Psoas muscle (tissue), 8 donors: ENCODE measurements around the gene LDAH. TPM values are rescaled to one million over a fixed set of nuclear protein-coding genes. Genes with fewer than 3 reads are reported as not detected.
"Not testable (repeated sequence)": the region's sequence is repeated elsewhere in the genome, so short reads cannot be mapped to it uniquely, and the experiment has no call there.

ENCODE experiments used
- ATAC-seq, 4 donors: fragments of 200-7000 bp; cut with Tn5 transposase; one replicate each; pipeline ENCODE4 v1.9.1; 2020; ENCODE audit warnings: moderate library complexity in 3 of 4, mild to moderate bottlenecking in 2 of 4
- DNase-seq, 2 donors: peaks; one replicate each; pipeline ENCODE4 v3.0.0-alpha.2; 2020
- H3K27ac ChIP-seq: fragments of 200-600 bp; one replicate; pipeline ENCODE4 v1.8.0; 2022
- H3K27me3 ChIP-seq, 3 donors: fragments of 200-600 bp in 1 of 3; one replicate each; pipeline versions ENCODE4 v1.6.1 to v1.8.0; 2013 to 2022; ENCODE audit warnings: low read length in 2 of 3, mild to moderate bottlenecking in 2 of 3, moderate library complexity in 1 of 3; ENCODE audit not compliant: insufficient read depth in 3 of 3
- H3K36me3 ChIP-seq, 2 donors: fragments of 200-600 bp in 1 of 2; one replicate each; pipeline versions ENCODE4 v1.6.1 to v1.8.0; 2013 to 2022; ENCODE audit warnings: low read depth in 1 of 2, mild to moderate bottlenecking in 1 of 2, moderate library complexity in 1 of 2; ENCODE audit not compliant: insufficient read depth in 1 of 2
- H3K4me1 ChIP-seq: fragments of 200-600 bp; one replicate; pipeline ENCODE4 v1.8.0; 2022
- H3K4me3 ChIP-seq: fragments of 200-600 bp; one replicate; pipeline ENCODE4 v1.8.0; 2022; ENCODE audit warnings: mild to moderate bottlenecking
- H3K9me3 ChIP-seq: fragments of 200-600 bp; one replicate; pipeline ENCODE4 v1.8.0; 2022
- WGBS, 3 donors: extraction: QIAGEN DNeasy Blood & Tissue Kit; methylation state at CpG; one replicate each; pipeline versions ENCODE4 v1.1.6 to v1.1.7; 2013; 5-methylcytosine and 5-hydroxymethylcytosine counted together
- intact Hi-C, 2 donors: fragments of 100-400 bp; cut with DNase I; formaldehyde crosslinking; loops; one replicate each; pipeline versions ENCODE4 v1.11.0 to v1.14.2; 2022
- polyA plus RNA-seq, 3 donors: library from polyadenylated mRNA; stranded (reverse); fragments of 200-250 nt; gene quantifications; one replicate each; pipeline ENCODE4 v1.2.3, GENCODE V29; 2013
- total RNA-seq, 4 donors: library from RNA; stranded (reverse); fragmentation: NEBNext Ultra II Directional in 2 of 4; extraction: Animal tissue kit (Norgen Biotek cat#: 25700) in 2 of 4; gene quantifications; one replicate each; pipeline versions ENCODE4 v1.2.1 to v1.2.4, GENCODE V29; 2021 to 2023
- TF ChIP-seq, protein P1 (sequence below): fragments of 200-600 bp; IDR thresholded peaks from one replicate; pipeline ENCODE4 v1.8.0; 2022; ENCODE audit warnings: antibody characterized with exemption
- donor health status: healthy with polysubstance abuse.
- donor health status: DM: no; HTN: no; CAD: no; lungs with moderate emphysema.
- donor health status: Bipolar disorder and iron deficiency.
- donor health status: healthy.
- donor health status: DM: yes; HTN: yes; CAD: no.
- donor health status: DM: no; HTN: no; CAD: no.
- donor health status: DM: no; HTN: no; CAD: no.
- donor health status: DM: yes; HTN: yes; CAD: no.

Gene LDAH
- total and polyA plus RNA-seq, 7 donors = 0.56 to 1.9 (median 1.6) TPM

- intact Hi-C loops = no loop called here
- H3K36me3 ChIP-seq = no peaks in the 10 kb centered on the region
- DNase-seq (no peak), ATAC-seq (no peak)
- H3K27me3 ChIP-seq = no peaks in the 10 kb centered on the region
- H3K27ac ChIP-seq = no peak overlapping the region
- 98 to 100% (median 98%) methylated on average over 3 of the region's 3 CpGs for WGBS, 3 donors
- TF ChIP-seq, protein P1, sequence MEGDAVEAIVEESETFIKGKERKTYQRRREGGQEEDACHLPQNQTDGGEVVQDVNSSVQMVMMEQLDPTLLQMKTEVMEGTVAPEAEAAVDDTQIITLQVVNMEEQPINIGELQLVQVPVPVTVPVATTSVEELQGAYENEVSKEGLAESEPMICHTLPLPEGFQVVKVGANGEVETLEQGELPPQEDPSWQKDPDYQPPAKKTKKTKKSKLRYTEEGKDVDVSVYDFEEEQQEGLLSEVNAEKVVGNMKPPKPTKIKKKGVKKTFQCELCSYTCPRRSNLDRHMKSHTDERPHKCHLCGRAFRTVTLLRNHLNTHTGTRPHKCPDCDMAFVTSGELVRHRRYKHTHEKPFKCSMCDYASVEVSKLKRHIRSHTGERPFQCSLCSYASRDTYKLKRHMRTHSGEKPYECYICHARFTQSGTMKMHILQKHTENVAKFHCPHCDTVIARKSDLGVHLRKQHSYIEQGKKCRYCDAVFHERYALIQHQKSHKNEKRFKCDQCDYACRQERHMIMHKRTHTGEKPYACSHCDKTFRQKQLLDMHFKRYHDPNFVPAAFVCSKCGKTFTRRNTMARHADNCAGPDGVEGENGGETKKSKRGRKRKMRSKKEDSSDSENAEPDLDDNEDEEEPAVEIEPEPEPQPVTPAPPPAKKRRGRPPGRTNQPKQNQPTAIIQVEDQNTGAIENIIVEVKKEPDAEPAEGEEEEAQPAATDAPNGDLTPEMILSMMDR = no peak
- peaks cover 9% of the 10 kb centered on the region for H3K9me3 ChIP-seq
- H3K4me3 ChIP-seq = no peak overlapping the region
- H3K4me1 ChIP-seq = no peaks in the 10 kb centered on the region
Observed at GRCh38 chr2:20724500-20725053, 98.3 kb downstream of the LDAH start.

DNA sequence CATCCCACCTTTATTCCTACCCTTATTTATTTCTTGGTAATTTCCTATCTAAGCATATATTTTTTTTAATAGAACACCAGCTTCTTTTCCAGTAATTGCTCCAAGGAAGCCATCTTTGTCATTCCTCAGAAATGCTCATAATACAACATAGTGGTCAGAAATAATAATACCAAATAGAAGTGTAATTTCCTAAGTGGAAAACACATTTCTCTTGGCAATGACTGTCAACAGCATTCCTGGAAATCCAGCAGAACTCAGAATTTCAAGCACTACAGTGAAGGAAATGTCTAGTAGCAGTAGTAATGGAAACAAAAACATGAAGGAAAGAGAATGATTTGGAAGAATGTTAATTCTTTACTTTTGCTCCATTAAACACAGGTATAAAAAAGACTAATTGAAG is 99.4 kb downstream of the LDAH start:
- peaks cover 10% of the 10 kb centered on the region for H3K9me3 ChIP-seq
- H3K4me3 ChIP-seq = no peak overlapping the region
- ATAC-seq (no peak), DNase-seq (no peak)
- no peaks in the 10 kb centered on the region for H3K36me3 ChIP-seq
- H3K27ac ChIP-seq = no peak overlapping the region
- no peaks in the 10 kb centered on the region for H3K27me3 ChIP-seq
- no peaks in the 10 kb centered on the region for H3K4me1 ChIP-seq
- intact Hi-C loops = no loop called here
- TF ChIP-seq, protein P1 = no peak

DNA sequence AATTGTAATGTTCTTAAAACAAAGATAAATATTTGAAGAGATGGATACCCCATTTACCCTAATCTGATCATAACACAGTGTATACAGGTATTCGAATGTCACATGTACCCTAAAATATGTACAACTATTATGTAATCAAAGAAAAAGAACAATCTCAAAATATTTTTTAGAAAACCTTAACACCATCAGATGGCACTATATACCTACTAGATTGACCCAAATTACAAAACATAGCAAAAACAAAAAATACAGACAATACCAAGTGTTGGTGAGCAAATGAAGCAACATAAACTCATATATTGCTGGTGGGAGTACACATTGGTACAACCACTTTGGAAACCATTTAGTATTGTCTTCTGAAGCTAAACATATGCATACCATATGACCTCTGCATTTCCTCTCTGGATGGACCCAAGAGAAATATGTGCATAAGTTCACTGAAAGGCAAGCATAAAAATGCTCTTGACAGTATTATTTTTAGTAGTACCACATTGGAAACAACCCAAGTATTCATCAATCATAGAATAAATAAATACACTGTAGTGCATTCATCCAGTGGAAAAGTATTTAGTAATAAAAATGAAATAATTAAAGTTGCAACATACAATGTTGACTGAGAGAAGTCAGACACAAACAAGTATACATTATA is 100.2 kb downstream of the LDAH start:
- WGBS, 3 donors = 96 to 100% (median 97%) methylated on average over 1 of the region's 1 CpG

GRCh38 chr2:20717641-20718040 is 105.3 kb downstream of the LDAH start:
- intact Hi-C loops = no loop called here
- WGBS, 3 donors = 64 to 82% (median 78%) methylated on average over 1 of the region's 1 CpG
- Histone ChIP-seq H3K36me3 (no peaks in the 10 kb centered on the region), H3K9me3 (peaks cover 14% of the 10 kb centered on the region), H3K27me3 (no peaks in the 10 kb centered on the region), H3K4me3 (no peak overlapping the region), H3K4me1 (no peaks in the 10 kb centered on the region), H3K27ac (no peak overlapping the region)
- no peak for ATAC-seq
- no peak for DNase-seq
- TF ChIP-seq, protein P1 = no peak

More for the DNA sequence above, 100.2 kb downstream of the LDAH start:
- no peak for DNase-seq
- no peaks in the 10 kb centered on the region for H3K36me3 ChIP-seq
- TF ChIP-seq, protein P1 = no peak
- no peaks in the 10 kb centered on the region for H3K4me1 ChIP-seq
- no peak for ATAC-seq
- no peak overlapping the region for H3K27ac ChIP-seq
- H3K9me3 ChIP-seq = peaks cover 14% of the 10 kb centered on the region
- H3K4me3 ChIP-seq = no peak overlapping the region
- H3K27me3 ChIP-seq = no peaks in the 10 kb centered on the region
- intact Hi-C loops = no loop called here

DNA sequence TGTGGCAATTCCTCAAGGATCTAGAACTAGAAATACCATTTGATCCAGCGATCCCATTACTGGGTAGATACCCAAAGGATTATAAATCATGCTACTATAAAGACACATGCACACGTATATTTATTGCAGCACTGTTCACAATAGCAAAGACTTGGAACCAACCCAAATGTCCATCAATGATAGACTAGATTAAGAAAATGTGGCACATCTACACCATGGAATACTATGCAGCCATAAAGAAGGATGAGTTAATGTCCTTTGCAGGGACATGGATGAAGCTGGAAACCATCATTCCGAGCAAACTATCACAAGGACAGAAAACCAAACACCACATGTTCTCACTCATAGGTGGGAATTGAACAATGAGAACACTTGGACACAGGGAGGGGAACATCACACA is 106.7 kb downstream of the LDAH start:
- ATAC-seq, H3K4me1 ChIP-seq, H3K4me3 ChIP-seq, H3K36me3 ChIP-seq, DNase-seq, H3K27ac ChIP-seq, intact Hi-C loops, H3K27me3 ChIP-seq: not testable (repeated sequence)
- peaks cover 14% of the 10 kb centered on the region for H3K9me3 ChIP-seq
- 92 to 99% (median 95%) methylated on average over 3 of the region's 3 CpGs for WGBS, 3 donors

DNA sequence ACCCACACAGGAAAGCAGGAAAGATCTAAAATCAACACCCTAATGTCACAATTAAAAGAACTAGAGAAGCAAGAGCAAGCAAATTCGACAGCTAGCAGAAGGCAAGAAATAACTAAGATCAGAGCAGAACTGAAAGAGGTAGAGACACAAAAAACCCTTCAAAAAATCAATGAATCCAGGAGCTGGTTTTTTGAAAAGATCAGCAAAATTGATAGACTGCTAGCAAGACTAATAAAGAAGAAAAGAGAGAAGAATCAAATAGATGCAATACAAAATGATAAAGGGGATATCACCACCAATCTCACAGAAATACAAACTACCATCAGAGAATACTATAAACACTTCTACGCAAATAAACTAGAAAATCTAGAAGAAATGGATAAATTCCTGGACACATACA is 108.5 kb downstream of the LDAH start:
- ATAC-seq, intact Hi-C loops, H3K27me3 ChIP-seq, H3K36me3 ChIP-seq, H3K9me3 ChIP-seq, DNase-seq, H3K4me1 ChIP-seq, H3K4me3 ChIP-seq, H3K27ac ChIP-seq: not testable (repeated sequence)
- 82 to 98% (median 94%) methylated on average over 2 of the region's 2 CpGs for WGBS, 3 donors

DNA sequence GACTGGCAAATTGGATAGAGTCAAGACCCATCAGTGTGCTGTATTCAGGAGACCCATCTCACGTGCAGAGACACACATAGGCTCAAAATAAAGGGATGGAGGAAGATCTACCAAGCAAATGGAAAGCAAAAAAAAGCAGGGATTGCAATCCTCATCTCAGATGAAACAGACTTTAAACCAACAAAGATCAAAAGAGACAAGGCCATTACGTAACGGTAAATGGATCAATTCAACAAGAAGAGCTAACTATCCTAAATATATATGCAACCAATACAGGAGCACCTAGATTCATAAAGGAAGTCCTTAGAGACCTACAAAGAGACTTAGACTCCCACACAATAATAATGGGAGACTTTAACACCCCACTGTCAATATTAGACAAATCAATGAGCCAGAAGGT is 109.3 kb downstream of the LDAH start:
- 72 to 91% (median 87%) methylated on average over 3 of the region's 3 CpGs for WGBS, 3 donors
- H3K4me1 ChIP-seq, H3K4me3 ChIP-seq, H3K27me3 ChIP-seq, DNase-seq, H3K9me3 ChIP-seq, H3K27ac ChIP-seq, intact Hi-C loops, ATAC-seq, H3K36me3 ChIP-seq: not testable (repeated sequence)

- H3K27ac ChIP-seq, ATAC-seq, intact Hi-C loops, H3K27me3 ChIP-seq, H3K4me1 ChIP-seq, DNase-seq, H3K36me3 ChIP-seq, H3K9me3 ChIP-seq, H3K4me3 ChIP-seq: not testable (repeated sequence)
- WGBS, 3 donors = 96 to 98% (median 98%) methylated on average over 7 of the region's 7 CpGs
Observed at GRCh38 chr2:20711641-20712040, 111.3 kb downstream of the LDAH start.
